Retinal pigment epithelial cell (primary cell): Measurements from ENCODE around the gene ARHGAP19.

ENCODE experiments used
- DNase-seq: peaks from one replicate; pipeline ENCODE4 v3.0.0-alpha.2; 2010; ENCODE audit warnings: low read depth
- H3K4me3 ChIP-seq: 2 replicates; pipeline ENCODE4 v1.5.1; 2011; ENCODE audit warnings: mild to moderate bottlenecking, low read length, control low read depth, moderate library complexity
- TF ChIP-seq, protein P1 (sequence below): conservative IDR thresholded peaks from 2 replicates; pipeline ENCODE4 v1.5.1; 2011; ENCODE audit warnings: low read depth, low read length, control low read depth, inconsistent platforms

The ARHGAP19 gene

DNA sequence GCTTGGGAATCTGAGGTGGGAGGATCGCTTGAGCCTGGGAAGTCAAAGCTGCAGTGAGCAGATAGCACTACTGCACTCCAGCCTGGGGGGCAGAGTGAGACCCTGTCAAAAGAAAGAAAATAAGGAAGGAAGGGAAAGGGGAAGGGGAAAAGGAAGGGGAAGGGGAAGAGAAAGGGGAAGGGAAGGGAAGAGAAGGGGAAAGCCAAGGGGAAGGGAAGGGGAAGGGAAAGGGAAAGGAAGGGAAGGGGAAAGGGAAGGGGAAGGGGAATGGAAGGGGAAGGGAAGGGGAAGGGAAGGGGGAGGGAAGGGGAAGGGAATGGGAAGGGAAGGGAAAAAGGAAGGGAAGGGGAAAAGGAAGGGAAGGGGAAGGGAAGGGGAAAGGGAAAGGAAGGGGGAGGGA, 41.5 kb downstream of the ARHGAP19 start:
- TF ChIP-seq, protein P1, sequence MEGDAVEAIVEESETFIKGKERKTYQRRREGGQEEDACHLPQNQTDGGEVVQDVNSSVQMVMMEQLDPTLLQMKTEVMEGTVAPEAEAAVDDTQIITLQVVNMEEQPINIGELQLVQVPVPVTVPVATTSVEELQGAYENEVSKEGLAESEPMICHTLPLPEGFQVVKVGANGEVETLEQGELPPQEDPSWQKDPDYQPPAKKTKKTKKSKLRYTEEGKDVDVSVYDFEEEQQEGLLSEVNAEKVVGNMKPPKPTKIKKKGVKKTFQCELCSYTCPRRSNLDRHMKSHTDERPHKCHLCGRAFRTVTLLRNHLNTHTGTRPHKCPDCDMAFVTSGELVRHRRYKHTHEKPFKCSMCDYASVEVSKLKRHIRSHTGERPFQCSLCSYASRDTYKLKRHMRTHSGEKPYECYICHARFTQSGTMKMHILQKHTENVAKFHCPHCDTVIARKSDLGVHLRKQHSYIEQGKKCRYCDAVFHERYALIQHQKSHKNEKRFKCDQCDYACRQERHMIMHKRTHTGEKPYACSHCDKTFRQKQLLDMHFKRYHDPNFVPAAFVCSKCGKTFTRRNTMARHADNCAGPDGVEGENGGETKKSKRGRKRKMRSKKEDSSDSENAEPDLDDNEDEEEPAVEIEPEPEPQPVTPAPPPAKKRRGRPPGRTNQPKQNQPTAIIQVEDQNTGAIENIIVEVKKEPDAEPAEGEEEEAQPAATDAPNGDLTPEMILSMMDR: no peak
- DNase-seq: no peak
- H3K4me3 ChIP-seq: no peak overlapping the region

DNA sequence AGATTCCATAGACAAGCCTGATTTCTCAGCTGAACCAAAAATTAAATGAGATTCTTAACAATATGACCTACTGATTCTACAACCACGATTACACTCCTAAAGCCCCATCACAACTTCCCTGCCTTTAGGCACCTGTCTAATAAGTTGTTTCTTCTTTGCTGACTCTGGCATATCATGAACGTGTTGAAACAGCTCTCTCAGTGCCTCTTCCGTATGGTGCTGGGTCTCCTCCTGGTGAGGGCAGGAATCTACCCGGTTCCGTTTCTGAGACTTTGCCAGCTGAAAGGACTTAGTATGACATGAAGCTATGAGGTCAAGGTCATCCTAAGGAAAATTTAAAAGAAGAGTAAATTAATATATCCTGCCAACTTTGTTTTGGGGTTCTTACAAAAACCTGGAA, 48.6 kb downstream of the ARHGAP19 start:
- TF ChIP-seq, protein P1: no peak
- no peak for DNase-seq
- no peak overlapping the region for H3K4me3 ChIP-seq

DNA sequence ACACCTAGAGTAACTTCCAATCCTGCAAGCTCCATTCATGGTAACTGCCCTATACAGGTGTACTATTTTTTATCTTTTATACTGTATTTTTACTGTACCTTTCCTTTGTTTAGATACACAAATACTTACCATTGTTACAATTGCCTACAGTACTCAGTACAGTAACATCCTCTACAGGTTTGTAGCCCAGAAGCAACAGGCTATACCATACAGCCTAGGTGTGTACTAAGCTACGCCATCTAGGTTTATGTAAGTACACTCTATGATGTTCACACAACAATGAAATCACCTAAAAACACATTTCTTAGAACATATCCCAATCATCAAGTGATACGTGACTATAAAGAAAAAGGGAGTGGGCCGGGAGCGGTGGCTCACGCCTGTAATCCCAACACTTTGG, 53.6 kb downstream of the ARHGAP19 start:
- no peak for DNase-seq
- TF ChIP-seq, protein P1: no peak
- H3K4me3 ChIP-seq: no peak overlapping the region

DNA sequence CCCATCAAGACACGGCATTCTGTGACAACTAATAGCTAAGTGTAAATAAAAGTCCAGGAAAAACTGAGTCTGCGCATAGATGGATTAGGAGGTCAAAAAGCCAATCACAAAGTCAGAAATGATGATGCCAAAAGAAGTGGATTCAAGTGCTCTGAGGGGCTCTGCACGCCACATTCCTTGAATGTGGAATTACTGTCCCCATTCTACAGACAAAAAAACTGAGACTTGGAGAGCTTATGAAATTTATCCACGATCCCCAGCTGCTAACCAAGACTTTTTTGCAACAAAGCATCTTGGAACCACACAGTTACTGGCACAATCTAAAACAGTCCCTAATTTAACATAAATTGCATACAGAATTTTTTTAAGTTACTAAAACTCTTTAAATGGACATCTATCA, 57.1 kb downstream of the ARHGAP19 start:
- DNase-seq: no peak
- no peak overlapping the region for H3K4me3 ChIP-seq
- TF ChIP-seq, protein P1: no peak

DNA sequence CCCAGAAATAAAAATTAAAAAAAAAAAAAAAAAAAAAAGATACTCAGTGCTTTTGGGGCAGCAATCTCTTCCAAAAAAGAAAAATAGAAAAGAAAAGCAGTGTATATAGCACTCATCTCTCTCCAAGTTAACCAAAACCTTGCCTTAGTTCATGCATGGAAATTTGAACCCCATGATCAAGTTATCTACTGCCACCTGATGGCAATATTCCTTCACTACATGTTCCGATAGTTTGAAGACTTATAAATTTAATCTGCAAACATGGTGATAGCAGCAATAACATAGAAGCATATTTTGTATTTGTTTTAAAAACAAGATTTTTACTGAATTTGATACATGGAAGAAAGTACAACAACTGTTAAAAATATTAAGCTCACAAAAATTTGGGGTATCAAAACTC, 58.0 kb downstream of the ARHGAP19 start:
- TF ChIP-seq, protein P1: peak; percentile 69
- H3K4me3 ChIP-seq: no peak overlapping the region
- DNase-seq: peak; percentile 10

DNA sequence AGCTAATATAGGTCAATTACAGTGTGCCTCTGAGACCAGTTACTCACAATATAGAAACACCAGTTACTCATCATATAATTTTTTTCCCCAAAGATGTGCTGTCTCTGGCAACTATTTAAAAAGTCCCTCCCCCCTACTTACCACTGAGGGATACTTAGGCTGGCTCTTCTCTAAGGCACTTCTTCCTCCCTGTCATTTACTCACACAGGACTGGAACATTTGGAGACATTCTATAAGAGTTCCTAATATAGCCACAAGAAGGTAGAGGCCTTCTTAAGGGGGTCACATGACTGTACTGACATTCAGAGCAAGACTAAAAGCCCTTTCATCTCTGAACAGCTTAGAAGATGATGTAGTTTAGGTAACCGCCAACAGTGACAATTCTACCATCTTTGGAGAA, 62.3 kb downstream of the ARHGAP19 start:
- H3K4me3 ChIP-seq: no peak overlapping the region
- no peak for DNase-seq
- TF ChIP-seq, protein P1: no peak

DNA sequence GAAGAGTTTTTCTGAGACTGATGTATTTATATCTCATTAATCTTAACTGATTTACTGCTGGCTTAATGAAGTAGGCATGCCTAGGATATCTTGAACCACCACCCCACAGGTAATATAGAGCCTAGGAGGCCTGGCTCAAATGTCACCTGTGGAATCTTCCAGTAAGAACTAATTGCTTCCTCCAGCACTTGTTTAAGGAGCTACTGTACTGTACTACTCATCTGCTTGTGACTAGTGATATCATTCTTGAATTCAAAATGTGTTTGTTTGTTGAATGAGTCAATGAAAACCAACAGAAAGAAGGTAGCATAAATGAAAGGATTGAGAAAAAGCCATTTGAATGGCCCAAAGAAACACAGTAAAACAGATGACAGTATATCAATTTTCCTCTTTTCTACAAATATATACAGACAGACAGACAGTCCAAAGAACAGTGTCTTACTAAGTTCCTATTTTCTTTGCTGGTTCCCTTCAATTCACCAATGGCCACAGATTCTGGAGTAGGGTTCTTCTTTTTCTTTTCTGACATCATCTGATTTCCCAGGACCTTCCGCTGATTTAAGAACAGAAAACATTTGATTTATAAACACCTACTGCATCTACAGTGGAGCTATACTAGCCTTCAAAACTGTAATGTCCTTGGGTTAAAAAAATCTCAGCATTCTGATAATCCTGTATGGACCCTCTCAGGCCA, 63.0 kb downstream of the ARHGAP19 start:
- TF ChIP-seq, protein P1: no peak
- no peak overlapping the region for H3K4me3 ChIP-seq
- DNase-seq: no peak
